Measurements from ENCODE around the gene FAM13A.

FAM13A gene

DNA sequence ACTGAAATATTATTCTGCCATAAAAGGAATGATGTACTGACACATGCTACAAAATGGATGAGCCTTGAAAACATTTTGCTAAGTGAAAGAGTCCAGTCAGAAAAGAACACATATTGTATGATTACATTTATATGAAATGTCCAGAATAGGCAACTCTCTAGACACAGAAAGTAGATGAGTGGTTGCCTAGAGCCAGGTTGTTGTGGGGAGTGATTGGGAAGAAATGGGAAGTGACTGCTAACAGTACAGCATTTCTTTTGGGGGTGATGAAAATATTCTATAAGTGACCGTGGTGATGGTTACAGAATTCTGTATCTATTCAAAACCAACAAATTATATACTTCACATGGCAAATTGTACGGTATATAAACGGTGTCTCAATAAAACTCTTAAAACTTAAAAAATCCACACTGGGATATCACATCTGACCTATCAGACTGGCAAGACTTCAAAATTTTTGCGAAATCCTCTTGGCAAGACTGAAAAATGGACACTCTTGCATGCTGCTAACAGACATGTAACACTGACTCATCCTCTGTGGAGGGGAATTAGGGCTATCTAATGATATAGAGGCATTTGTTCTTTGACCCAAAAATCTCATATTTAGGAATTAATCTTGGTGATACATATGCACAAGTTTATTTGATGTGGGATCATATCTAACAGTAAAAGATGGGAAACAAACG lies 71.8 kb downstream of the FAM13A start:
- Histone ChIP-seq H3K36me3 (ENCODE audit: control insufficient read depth, insufficient read depth, low read length) (no peaks in the 10 kb centered on the region), H3K27ac (ENCODE audit: insufficient read depth, low read length, poor library complexity, severe bottlenecking) (no peak overlapping the region), H3K9me3 (ENCODE audit: control insufficient read depth, low read length) (no peaks in the 10 kb centered on the region), H3K4me1 (ENCODE audit: control insufficient read depth, insufficient read depth, low read length, poor library complexity, severe bottlenecking) (no peaks in the 10 kb centered on the region), H3K27me3 (replicated peaks; ENCODE audit: control insufficient read depth, insufficient read depth, low read length, poor library complexity, severe bottlenecking) (no peaks in the 10 kb centered on the region), H3K4me3 (ENCODE audit: insufficient read depth, low read depth, low read length, poor library complexity, severe bottlenecking) (no peak overlapping the region)
- no peak for DNase-seq

DNA sequence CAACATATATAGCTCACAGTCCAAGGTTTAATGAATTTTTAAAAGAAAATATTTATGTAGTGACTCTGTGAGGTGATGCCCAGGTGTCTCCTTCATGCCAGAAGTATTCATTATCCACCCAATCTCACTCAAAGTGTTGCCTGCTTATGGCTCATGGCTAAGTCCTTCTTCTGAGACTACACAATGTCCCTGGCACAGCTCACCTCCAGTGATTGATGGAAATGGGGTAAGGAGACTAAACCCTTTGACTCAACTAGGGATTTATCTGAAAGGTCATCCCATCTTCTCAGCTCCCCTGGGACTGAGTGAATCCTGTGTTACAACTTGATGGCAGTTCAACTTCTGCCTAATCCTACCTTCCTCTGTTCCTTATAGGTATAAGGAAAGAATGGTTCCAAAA lies 74.2 kb downstream of the FAM13A start:
- Histone ChIP-seq H3K36me3 (ENCODE audit: control insufficient read depth, insufficient read depth, low read length) (no peaks in the 10 kb centered on the region), H3K27ac (ENCODE audit: insufficient read depth, low read length, poor library complexity, severe bottlenecking) (no peak overlapping the region), H3K27me3 (replicated peaks; ENCODE audit: control insufficient read depth, insufficient read depth, low read length, poor library complexity, severe bottlenecking) (no peaks in the 10 kb centered on the region), H3K4me3 (ENCODE audit: insufficient read depth, low read depth, low read length, poor library complexity, severe bottlenecking) (no peak overlapping the region), H3K9me3 (ENCODE audit: control insufficient read depth, low read length) (no peaks in the 10 kb centered on the region), H3K4me1 (ENCODE audit: control insufficient read depth, insufficient read depth, low read length, poor library complexity, severe bottlenecking) (no peaks in the 10 kb centered on the region)
- no peak for DNase-seq

DNA sequence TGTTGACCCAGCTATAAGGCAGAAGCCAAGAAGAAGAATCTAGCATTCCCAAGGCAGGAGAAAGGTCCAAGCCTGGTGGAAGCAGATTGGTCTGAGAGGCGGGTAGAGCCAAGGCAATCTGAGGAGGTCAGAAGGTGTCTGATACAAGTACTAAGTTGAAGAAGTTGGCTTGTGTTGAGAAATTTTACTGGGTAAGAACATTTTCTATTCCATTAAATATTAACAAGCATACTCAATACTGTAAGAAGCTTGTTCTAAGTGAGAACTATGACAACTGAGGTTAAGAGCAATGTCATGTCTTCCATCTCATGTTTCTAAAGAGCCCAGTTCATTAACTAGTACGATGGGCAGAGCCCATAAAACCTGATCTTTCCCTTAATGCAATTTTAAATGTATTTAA lies 75.0 kb downstream of the FAM13A start:
- H3K36me3 ChIP-seq (ENCODE audit: control insufficient read depth, insufficient read depth, low read length): no peaks in the 10 kb centered on the region
- H3K9me3 ChIP-seq (ENCODE audit: control insufficient read depth, low read length): no peaks in the 10 kb centered on the region
- no peak overlapping the region for H3K4me3 ChIP-seq (ENCODE audit: insufficient read depth, low read depth, low read length, poor library complexity, severe bottlenecking)
- no peak overlapping the region for H3K27ac ChIP-seq (ENCODE audit: insufficient read depth, low read length, poor library complexity, severe bottlenecking)
- no peaks in the 10 kb centered on the region for H3K4me1 ChIP-seq (ENCODE audit: control insufficient read depth, insufficient read depth, low read length, poor library complexity, severe bottlenecking)
- H3K27me3 ChIP-seq (replicated peaks; ENCODE audit: control insufficient read depth, insufficient read depth, low read length, poor library complexity, severe bottlenecking): no peaks in the 10 kb centered on the region
- DNase-seq: no peak

GRCh38 chr4:88981556-88981955 lies 75.4 kb downstream of the FAM13A start:
- no peaks in the 10 kb centered on the region for H3K4me1 ChIP-seq (ENCODE audit: control insufficient read depth, insufficient read depth, low read length, poor library complexity, severe bottlenecking)
- no peaks in the 10 kb centered on the region for H3K27me3 ChIP-seq (replicated peaks; ENCODE audit: control insufficient read depth, insufficient read depth, low read length, poor library complexity, severe bottlenecking)
- H3K9me3 ChIP-seq (ENCODE audit: control insufficient read depth, low read length): no peaks in the 10 kb centered on the region
- H3K4me3 ChIP-seq (ENCODE audit: insufficient read depth, low read depth, low read length, poor library complexity, severe bottlenecking): no peak overlapping the region
- no peak for DNase-seq
- H3K36me3 ChIP-seq (ENCODE audit: control insufficient read depth, insufficient read depth, low read length): no peaks in the 10 kb centered on the region
- no peak overlapping the region for H3K27ac ChIP-seq (ENCODE audit: insufficient read depth, low read length, poor library complexity, severe bottlenecking)

- Histone ChIP-seq H3K27ac (ENCODE audit: insufficient read depth, low read length, poor library complexity, severe bottlenecking) (no peak overlapping the region), H3K36me3 (ENCODE audit: control insufficient read depth, insufficient read depth, low read length) (no peaks in the 10 kb centered on the region), H3K4me3 (ENCODE audit: insufficient read depth, low read depth, low read length, poor library complexity, severe bottlenecking) (no peak overlapping the region), H3K4me1 (ENCODE audit: control insufficient read depth, insufficient read depth, low read length, poor library complexity, severe bottlenecking) (no peaks in the 10 kb centered on the region), H3K27me3 (replicated peaks; ENCODE audit: control insufficient read depth, insufficient read depth, low read length, poor library complexity, severe bottlenecking) (no peaks in the 10 kb centered on the region), H3K9me3 (ENCODE audit: control insufficient read depth, low read length) (no peaks in the 10 kb centered on the region)
- DNase-seq: no peak
Measured at GRCh38 chr4:88979276-88979675, 77.7 kb downstream of the FAM13A start.

DNA sequence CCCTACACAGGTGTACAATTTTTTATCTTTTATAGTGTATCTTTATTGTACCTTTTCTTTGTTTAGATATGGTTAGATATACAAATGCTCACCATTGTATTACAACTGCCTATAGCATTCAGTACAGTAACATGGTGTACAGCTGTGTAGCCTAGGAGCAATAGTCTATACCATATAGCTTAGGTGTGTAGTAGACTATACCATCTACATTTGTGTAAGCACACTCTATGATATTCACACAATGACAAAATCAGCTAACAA lies 80.3 kb downstream of the FAM13A start:
- no peaks in the 10 kb centered on the region for H3K27me3 ChIP-seq (replicated peaks; ENCODE audit: control insufficient read depth, insufficient read depth, low read length, poor library complexity, severe bottlenecking)
- no peak for DNase-seq
- H3K9me3 ChIP-seq (ENCODE audit: control insufficient read depth, low read length): no peaks in the 10 kb centered on the region
- H3K4me1 ChIP-seq (ENCODE audit: control insufficient read depth, insufficient read depth, low read length, poor library complexity, severe bottlenecking): no peaks in the 10 kb centered on the region
- H3K27ac ChIP-seq (ENCODE audit: insufficient read depth, low read length, poor library complexity, severe bottlenecking): no peak overlapping the region
- H3K36me3 ChIP-seq (ENCODE audit: control insufficient read depth, insufficient read depth, low read length): no peaks in the 10 kb centered on the region
- no peak overlapping the region for H3K4me3 ChIP-seq (ENCODE audit: insufficient read depth, low read depth, low read length, poor library complexity, severe bottlenecking)

- Histone ChIP-seq H3K4me3 (ENCODE audit: insufficient read depth, low read depth, low read length, poor library complexity, severe bottlenecking) (no peak overlapping the region), H3K27ac (ENCODE audit: insufficient read depth, low read length, poor library complexity, severe bottlenecking) (no peak overlapping the region), H3K27me3 (replicated peaks; ENCODE audit: control insufficient read depth, insufficient read depth, low read length, poor library complexity, severe bottlenecking) (no peaks in the 10 kb centered on the region), H3K9me3 (ENCODE audit: control insufficient read depth, low read length) (no peaks in the 10 kb centered on the region), H3K36me3 (ENCODE audit: control insufficient read depth, insufficient read depth, low read length) (no peaks in the 10 kb centered on the region), H3K4me1 (ENCODE audit: control insufficient read depth, insufficient read depth, low read length, poor library complexity, severe bottlenecking) (no peaks in the 10 kb centered on the region)
- no peak for DNase-seq
Measured at GRCh38 chr4:88975958-88976774, 80.8 kb downstream of the FAM13A start.

GRCh38 chr4:88971536-88971935 lies 85.4 kb downstream of the FAM13A start:
- no peaks in the 10 kb centered on the region for H3K27me3 ChIP-seq (replicated peaks; ENCODE audit: control insufficient read depth, insufficient read depth, low read length, poor library complexity, severe bottlenecking)
- H3K36me3 ChIP-seq (ENCODE audit: control insufficient read depth, insufficient read depth, low read length): no peaks in the 10 kb centered on the region
- H3K4me3 ChIP-seq (ENCODE audit: insufficient read depth, low read depth, low read length, poor library complexity, severe bottlenecking): no peak overlapping the region
- H3K27ac ChIP-seq (ENCODE audit: insufficient read depth, low read length, poor library complexity, severe bottlenecking): no peak overlapping the region
- DNase-seq: no peak
- no peaks in the 10 kb centered on the region for H3K9me3 ChIP-seq (ENCODE audit: control insufficient read depth, low read length)
- H3K4me1 ChIP-seq (ENCODE audit: control insufficient read depth, insufficient read depth, low read length, poor library complexity, severe bottlenecking): no peaks in the 10 kb centered on the region

- H3K9me3 ChIP-seq (ENCODE audit: control insufficient read depth, low read length): no peaks in the 10 kb centered on the region
- no peaks in the 10 kb centered on the region for H3K4me1 ChIP-seq (ENCODE audit: control insufficient read depth, insufficient read depth, low read length, poor library complexity, severe bottlenecking)
- no peaks in the 10 kb centered on the region for H3K27me3 ChIP-seq (replicated peaks; ENCODE audit: control insufficient read depth, insufficient read depth, low read length, poor library complexity, severe bottlenecking)
- H3K4me3 ChIP-seq (ENCODE audit: insufficient read depth, low read depth, low read length, poor library complexity, severe bottlenecking): no peak overlapping the region
- H3K27ac ChIP-seq (ENCODE audit: insufficient read depth, low read length, poor library complexity, severe bottlenecking): no peak overlapping the region
- H3K36me3 ChIP-seq (ENCODE audit: control insufficient read depth, insufficient read depth, low read length): no peaks in the 10 kb centered on the region
- DNase-seq: no peak
Measured at GRCh38 chr4:88969746-88970145, 87.2 kb downstream of the FAM13A start.

DNA sequence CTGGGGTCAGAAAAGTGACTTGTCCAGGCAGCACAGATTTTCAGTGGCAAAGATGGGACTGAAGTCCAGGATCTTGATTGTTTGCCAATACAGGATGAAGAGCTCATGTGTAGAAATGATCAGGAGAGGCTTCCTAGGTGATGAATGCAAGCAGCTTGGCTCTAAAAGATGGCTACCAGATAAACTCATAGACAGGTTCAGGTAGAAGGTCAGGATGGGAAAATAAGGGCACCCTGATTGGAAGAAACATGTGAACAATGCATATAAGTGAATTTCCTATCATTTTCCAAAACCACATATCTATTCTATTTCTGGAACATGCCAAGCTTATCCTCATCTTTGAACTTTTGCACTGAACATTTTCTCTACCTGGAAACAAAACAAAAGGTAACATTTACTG lies 87.7 kb downstream of the FAM13A start:
- Histone ChIP-seq H3K4me1 (ENCODE audit: control insufficient read depth, insufficient read depth, low read length, poor library complexity, severe bottlenecking) (no peaks in the 10 kb centered on the region), H3K36me3 (ENCODE audit: control insufficient read depth, insufficient read depth, low read length) (no peaks in the 10 kb centered on the region), H3K4me3 (ENCODE audit: insufficient read depth, low read depth, low read length, poor library complexity, severe bottlenecking) (no peak overlapping the region), H3K27me3 (replicated peaks; ENCODE audit: control insufficient read depth, insufficient read depth, low read length, poor library complexity, severe bottlenecking) (no peaks in the 10 kb centered on the region), H3K9me3 (ENCODE audit: control insufficient read depth, low read length) (no peaks in the 10 kb centered on the region), H3K27ac (ENCODE audit: insufficient read depth, low read length, poor library complexity, severe bottlenecking) (no peak overlapping the region)
- DNase-seq: no peak
